Chondrocyte (in vitro differentiated cells): ENCODE measurements around the gene MMP19. TPM values are rescaled to one million over a fixed set of nuclear protein-coding genes. Genes with fewer than 3 reads are reported as not detected.
A peak's percentile ranks its signal among the peaks of the same experiment; 100 is the strongest.

Experiments
- DNase-seq: peaks from one replicate; pipeline ENCODE4 v3.0.0; 2021; ENCODE audit warnings: mixed read lengths, low spot score
- H3K27ac Mint-ChIP-seq: one replicate; pipeline ENCODE4 v1.8.0; 2021; ENCODE audit warnings: mild to moderate bottlenecking, moderate library complexity, mixed read lengths; ENCODE audit not compliant: unreplicated experiment
- H3K27me3 Mint-ChIP-seq: 2 replicates; pipeline ENCODE4 v1.8.0; 2021; ENCODE audit warnings: low read depth, mixed read lengths
- H3K36me3 Mint-ChIP-seq: 2 replicates; pipeline ENCODE4 v1.8.0; 2021; ENCODE audit warnings: low read depth, mixed read lengths
- H3K4me1 Mint-ChIP-seq: 2 replicates; pipeline ENCODE4 v1.8.0; 2021; ENCODE audit warnings: low read depth, mild to moderate bottlenecking, mixed read lengths
- H3K4me3 Mint-ChIP-seq: one replicate; pipeline ENCODE4 v1.8.0; 2021; ENCODE audit warnings: mild to moderate bottlenecking, moderate library complexity, mixed read lengths; ENCODE audit not compliant: unreplicated experiment
- H3K9me3 Mint-ChIP-seq: 2 replicates; pipeline ENCODE4 v1.8.0; 2021; ENCODE audit warnings: low read depth, mixed read lengths
- CTCF ChIP-seq: fragments of 200-600 bp; sonication (generic); IDR thresholded peaks from 2 replicates; pipeline ENCODE4 v1.5.0; 2021; ENCODE audit warnings: antibody characterized with exemption, mild to moderate bottlenecking, moderate library complexity
- total RNA-seq: library from RNA; stranded (reverse); gene quantifications from 3 replicates; pipeline ENCODE4 v1.2.1, GENCODE V29; 2021

Gene MMP19
- total RNA-seq, 1 donor from 2014 or later: 17.8 TPM

- no peaks in the 10 kb centered on the region for H3K9me3 Mint-ChIP-seq
- no peak for DNase-seq
- H3K27ac Mint-ChIP-seq: no peak overlapping the region
- H3K4me3 Mint-ChIP-seq: no peak overlapping the region
- no peaks in the 10 kb centered on the region for H3K27me3 Mint-ChIP-seq
- peaks cover 5% of the 10 kb centered on the region for H3K36me3 Mint-ChIP-seq
- H3K4me1 Mint-ChIP-seq: peaks cover 14% of the 10 kb centered on the region
- no peak for TF ChIP-seq CTCF
Observed at GRCh38 chr12:55806982-55807381, 35.8 kb downstream of the MMP19 start.

DNA sequence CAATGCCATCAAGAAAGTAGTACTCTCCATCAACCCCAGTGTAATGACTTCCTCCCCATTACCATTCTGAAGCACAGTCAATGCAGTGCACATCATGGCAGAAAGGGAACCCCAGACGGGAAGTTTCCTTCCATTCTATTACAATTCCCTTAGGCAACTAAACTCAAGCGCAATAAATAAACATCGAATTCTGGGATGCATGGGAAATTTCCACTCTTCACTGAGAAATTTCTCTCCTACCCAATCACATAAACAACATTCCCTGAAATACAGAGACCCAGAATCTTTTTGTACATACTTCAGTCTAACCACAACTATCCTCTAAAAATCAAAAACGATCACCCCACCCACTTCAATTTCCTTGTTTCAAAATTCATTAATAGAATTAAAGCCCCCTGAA is 45.2 kb downstream of the MMP19 start:
- H3K27ac Mint-ChIP-seq: no peak overlapping the region
- H3K4me3 Mint-ChIP-seq: no peak overlapping the region

DNA sequence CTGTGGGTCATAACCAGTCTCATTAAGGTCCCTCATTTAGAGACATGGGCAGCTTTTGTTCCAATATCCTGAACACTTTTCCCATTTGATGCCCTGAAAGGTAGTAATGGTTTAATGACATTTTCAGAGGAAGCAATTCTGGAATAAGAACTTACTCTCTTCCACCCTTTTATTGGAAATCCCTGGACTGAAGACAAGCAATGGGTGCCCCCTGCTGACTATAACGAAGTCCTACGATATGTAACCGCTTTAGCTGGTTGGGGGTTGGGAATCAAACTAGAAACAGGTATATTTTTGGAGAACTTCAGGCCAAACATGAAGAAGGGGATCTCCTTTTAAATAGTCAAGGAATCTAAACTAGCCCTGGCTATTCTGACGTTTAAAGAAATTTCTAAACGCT is 45.7 kb downstream of the MMP19 start:
- Mint-ChIP-seq H3K27ac (no peak overlapping the region), H3K9me3 (no peaks in the 10 kb centered on the region), H3K4me3 (no peak overlapping the region), H3K36me3 (peaks cover 30% of the 10 kb centered on the region), H3K27me3 (no peaks in the 10 kb centered on the region), H3K4me1 (no peaks in the 10 kb centered on the region)
- no peak for DNase-seq
- TF ChIP-seq CTCF: peak; percentile 78

More for the DNA sequence above, 45.2 kb downstream of the MMP19 start:
- DNase-seq: no peak
- Mint-ChIP-seq H3K27me3 (no peaks in the 10 kb centered on the region), H3K36me3 (peaks cover 30% of the 10 kb centered on the region), H3K9me3 (no peaks in the 10 kb centered on the region), H3K4me1 (no peaks in the 10 kb centered on the region)
- no peak for TF ChIP-seq CTCF

DNA sequence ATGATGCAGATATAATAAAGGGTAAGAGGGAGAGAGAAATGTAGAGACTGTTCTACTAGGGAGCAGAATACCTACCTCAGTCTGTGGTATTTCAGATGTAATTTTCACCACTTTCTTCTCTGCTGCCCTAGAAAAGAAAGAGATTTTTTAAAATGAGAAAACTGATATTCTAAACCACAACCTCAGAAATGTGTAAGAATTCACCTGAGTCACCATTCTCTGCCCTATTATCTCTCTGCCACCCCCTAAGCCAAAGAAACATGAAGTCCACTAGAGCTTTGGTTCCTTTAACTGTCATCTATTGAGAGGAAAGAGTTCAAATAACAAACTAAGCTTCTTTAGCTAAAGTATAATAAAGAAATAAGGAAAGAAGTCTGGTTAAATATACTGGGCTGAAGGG is 46.8 kb downstream of the MMP19 start:
- Mint-ChIP-seq H3K4me1 (no peaks in the 10 kb centered on the region), H3K27ac (no peak overlapping the region), H3K27me3 (no peaks in the 10 kb centered on the region), H3K4me3 (no peak overlapping the region), H3K36me3 (peaks cover 32% of the 10 kb centered on the region), H3K9me3 (no peaks in the 10 kb centered on the region)
- TF ChIP-seq CTCF: no peak
- DNase-seq: no peak

- DNase-seq: no peak
- TF ChIP-seq CTCF: no peak
Observed at GRCh38 chr12:55789893-55790292, 52.8 kb downstream of the MMP19 start.

More at GRCh38 chr12:55789893-55790292, 52.8 kb downstream of the MMP19 start:
- H3K9me3 Mint-ChIP-seq: no peaks in the 10 kb centered on the region
- no peak overlapping the region for H3K27ac Mint-ChIP-seq
- H3K4me1 Mint-ChIP-seq: no peaks in the 10 kb centered on the region
- H3K36me3 Mint-ChIP-seq: peaks cover 37% of the 10 kb centered on the region
- H3K4me3 Mint-ChIP-seq: no peak overlapping the region
- no peaks in the 10 kb centered on the region for H3K27me3 Mint-ChIP-seq
